GM19239 (cell line): ENCODE results near the gene FOXK1.
"Not testable (repeated sequence)": the region's sequence is repeated elsewhere in the genome, so short reads cannot be mapped to it uniquely, and the experiment has no call there.

Experiments
- DNase-seq: peaks from one replicate; pipeline ENCODE4 v3.0.0; 2011; ENCODE audit warnings: low spot score; ENCODE audit not compliant: insufficient read length
- FAIRE-seq: peaks from 2 replicates; lab custom pipeline; 2011; peaks lifted over from hg19 to GRCh38; lab: Jason Lieb, UNC

FOXK1 gene

GRCh38 chr7:4681886-4682620 lies at the start of gene FOXK1:
TSS of gene FOXK1 (plus strand) at chr7:4682295. CDS start at chr7:4682309, 14 bp downstream.
- peak; percentile 87 for DNase-seq
- peak; percentile 56 for FAIRE-seq

DNA sequence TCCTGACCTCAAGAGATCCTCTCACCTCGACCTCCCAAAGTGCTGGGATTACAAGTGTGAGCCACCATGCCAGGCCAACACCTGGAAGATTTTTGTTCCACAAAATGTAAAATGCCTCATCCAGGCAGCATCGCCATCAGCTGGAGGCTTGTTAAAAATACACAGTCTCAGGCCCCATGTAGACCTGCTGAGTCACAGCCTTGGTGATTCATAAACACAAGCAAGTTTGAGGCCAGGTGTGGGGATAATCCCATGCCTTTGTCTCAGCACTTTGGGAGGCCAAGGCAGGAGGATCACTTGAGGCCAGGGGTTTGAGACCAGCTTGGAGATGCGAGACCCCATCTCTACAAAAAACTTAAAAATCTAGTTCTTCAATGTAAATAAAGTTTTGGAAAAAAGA lies 49.1 kb upstream of the FOXK1 start:
- no peak for FAIRE-seq
- no peak for DNase-seq

DNA sequence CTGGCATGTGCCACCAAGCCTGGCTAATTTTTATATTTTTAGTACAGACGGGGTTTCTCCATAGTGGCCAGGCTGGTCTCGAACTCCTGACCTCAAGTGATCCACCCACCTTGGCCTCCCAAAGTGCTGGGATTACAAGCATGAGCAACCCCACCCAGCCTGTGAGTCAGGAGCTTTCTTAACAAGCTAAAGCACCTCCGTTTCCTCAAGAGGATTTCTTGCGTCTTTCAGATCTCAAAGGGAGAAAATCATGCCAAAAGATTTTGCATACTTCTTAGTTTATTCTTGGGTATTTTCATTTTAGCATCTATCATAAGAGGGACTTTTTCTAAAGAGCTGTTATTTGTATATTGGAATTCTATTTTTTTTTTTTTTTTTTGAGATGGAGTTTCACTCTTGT lies 47.9 kb upstream of the FOXK1 start:
- no peak for DNase-seq
- FAIRE-seq, result no peak

DNA sequence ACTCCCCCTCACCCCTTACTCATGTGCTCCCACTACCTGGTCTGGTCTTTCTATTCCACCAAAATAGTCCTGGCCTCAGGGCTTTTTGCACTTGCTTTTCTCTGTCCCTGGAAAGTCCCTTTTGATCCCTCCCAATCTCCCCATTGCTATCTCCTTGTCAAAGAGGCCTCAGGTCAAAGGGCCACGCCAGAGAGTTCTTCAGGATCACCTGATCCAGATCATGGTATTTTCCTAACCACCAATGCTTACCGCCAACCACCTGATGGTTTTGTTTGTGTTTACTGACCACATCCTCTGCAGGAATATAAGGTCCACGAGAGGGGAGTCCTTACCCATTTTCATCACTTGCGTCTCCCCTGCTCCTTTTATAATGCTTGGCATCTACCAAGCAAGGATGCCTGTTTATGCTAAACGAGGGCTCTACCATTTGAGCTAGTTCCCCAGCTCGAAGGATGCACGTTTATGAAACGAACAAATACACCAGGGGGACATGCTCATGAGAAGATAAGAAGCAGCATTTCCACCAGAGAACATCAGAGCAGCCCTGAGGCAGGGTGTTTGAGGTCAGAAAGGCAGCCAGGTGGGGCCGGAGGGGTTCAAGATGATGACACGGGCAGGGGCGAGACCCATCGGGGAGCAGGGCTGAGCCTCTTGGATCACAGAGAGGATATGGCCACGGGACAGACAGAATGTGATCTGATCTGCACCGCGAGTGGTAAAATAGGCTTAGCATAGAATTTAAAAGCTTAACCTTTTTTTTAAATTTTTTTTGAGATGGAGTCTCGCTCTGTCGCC lies 43.1 kb upstream of the FOXK1 start:
- FAIRE-seq, result no peak
- no peak for DNase-seq

DNA sequence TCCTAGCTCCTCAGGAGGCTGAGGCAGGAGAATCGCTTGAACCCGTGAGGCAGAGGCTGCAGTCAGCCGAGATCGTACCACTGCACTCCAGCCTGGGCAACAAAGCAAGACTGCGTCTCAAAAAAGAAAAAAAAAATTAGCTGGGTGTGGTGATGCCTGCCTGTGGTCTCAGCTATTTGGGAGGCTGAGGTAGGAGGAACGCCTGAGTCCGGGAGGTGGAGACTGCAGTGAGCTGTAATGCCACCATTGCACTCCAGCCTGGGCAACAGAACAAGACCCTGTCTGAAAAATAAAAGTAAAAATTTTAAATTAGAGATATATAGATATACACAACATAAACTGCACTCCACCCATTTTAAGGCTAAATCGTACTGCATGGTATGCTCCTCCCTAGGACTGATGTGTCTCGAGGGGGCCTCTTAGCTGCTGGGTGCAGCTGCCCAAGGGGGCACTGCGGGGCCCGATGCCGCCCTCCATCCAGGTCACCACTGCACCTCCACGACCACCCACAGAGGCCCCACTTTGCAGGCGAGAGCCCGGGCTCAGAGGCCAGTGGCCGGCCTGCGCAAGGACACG lies 40.9 kb upstream of the FOXK1 start:
- FAIRE-seq (peak; percentile 49), DNase-seq (no peak)

- FAIRE-seq (peak; percentile 86), DNase-seq (peak; percentile 88)
Observed at GRCh38 chr7:4641667-4642467, 40.2 kb upstream of the FOXK1 start.

- no peak for DNase-seq
- FAIRE-seq, result no peak
Observed at GRCh38 chr7:4642468-4643203, 39.5 kb upstream of the FOXK1 start.

GRCh38 chr7:4643204-4643471 lies 39.0 kb upstream of the FOXK1 start:
- FAIRE-seq, DNase-seq: not testable (repeated sequence)

- no peak for FAIRE-seq
- no peak for DNase-seq
Observed at GRCh38 chr7:4645246-4645645, 36.8 kb upstream of the FOXK1 start.

GRCh38 chr7:4648111-4648510 lies 34.0 kb upstream of the FOXK1 start:
- no peak for DNase-seq
- no peak for FAIRE-seq

GRCh38 chr7:4650433-4651047 lies 31.6 kb upstream of the FOXK1 start:
- DNase-seq (no peak), FAIRE-seq (no peak)

DNA sequence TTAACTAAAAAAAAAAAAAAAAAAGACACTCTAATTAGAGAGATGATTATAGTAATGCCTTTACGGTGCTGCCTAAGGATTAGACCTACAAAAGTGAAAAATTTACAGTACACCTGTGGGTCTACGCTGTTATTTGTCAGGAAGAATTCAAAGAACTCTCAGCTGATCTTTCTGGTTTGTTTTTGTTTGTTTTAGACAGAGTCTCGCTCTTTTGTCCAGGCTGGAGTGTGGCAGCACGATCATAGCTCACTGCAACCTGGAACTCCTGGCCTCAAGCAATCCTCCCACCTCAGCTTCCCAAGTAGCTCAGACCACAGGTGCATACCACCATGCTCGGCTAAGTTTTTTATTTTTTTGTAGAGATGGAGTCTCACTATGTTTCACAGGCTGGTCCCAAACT lies 28.3 kb upstream of the FOXK1 start:
- DNase-seq (no peak), FAIRE-seq (no peak)

- DNase-seq (no peak), FAIRE-seq (no peak)
Observed at GRCh38 chr7:4655311-4655710, 26.8 kb upstream of the FOXK1 start.

GRCh38 chr7:4655896-4656295 lies 26.2 kb upstream of the FOXK1 start:
- no peak for FAIRE-seq
- DNase-seq, result no peak

- DNase-seq, result no peak
- FAIRE-seq, result no peak
Observed at GRCh38 chr7:4657640-4658417, 24.3 kb upstream of the FOXK1 start.

DNA sequence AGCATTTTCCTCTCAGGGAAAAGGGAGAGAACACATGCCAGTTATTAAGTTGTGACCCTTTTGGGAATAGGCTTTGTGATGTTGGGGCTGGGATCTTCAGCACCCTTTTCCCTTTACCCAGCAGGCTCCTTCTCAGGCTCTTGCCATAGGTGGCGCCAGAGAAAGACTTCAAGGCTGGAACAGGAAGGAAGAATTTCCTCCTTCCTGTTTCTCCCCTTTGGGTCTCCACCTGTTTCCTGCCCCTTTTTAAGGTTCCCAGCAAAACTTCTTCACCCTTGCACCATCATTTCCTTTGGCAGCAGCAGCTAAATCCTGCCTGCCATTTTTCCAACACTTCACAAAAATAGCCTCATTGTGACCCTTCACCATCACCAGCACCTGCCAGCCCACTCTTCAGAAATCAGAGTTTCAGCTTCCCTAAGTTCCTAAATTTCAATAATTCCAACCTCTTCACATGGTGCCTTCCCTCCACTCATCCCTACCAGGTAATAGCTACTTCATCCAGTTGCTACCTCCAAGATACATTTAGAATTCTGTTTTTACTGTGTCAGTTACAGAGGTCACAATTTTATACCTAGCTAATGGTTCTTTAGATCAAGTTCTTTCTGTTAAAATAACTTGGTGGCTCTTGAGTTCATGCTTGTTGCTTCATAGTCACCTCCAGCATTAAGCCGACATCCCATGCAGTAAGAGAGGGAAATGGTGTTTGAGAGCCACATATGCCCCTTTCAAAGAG lies 22.4 kb upstream of the FOXK1 start:
- FAIRE-seq (no peak), DNase-seq (no peak)

DNA sequence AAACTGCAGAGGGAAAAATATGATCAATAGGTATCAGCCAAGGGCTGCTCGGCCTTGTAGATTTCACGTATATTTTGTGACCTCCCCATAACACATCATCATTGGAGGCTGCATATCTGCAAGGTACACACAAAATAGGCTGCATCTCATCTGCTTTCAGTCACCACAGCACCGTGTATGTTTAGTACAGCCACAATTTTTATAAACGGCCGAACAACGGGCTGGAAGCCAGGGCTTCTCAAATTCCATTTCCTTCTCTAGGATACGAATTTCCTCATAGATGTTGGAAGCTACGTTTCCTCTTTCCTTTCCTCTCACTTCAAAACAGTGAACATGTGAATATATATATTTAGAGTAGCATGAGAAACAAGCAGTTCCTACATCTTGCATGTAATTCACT lies 20.2 kb upstream of the FOXK1 start:
- FAIRE-seq (no peak), DNase-seq (no peak)
